Heart left ventricle (tissue), 13 donors: ENCODE results near the gene MAPK14.

Experiments used
- CTCF ChIP-seq, 12 donors: fragments of 200-600 bp; sonication (generic) in 4 of 12; IDR thresholded peaks; one replicate each; pipeline versions ENCODE4 v1.5.0 to v1.8.0; 2018 to 2022; ENCODE audit warnings: antibody characterized with exemption in 12 of 12, mild to moderate bottlenecking in 5 of 12
- POLR2A ChIP-seq, 2 donors: fragments of 450-650 bp; IDR thresholded peaks; one replicate each; pipeline ENCODE4 v1.6.1; 2017; ENCODE audit warnings: antibody characterized with exemption in 2 of 2, mild to moderate bottlenecking in 2 of 2, moderate library complexity in 2 of 2
- donor health status: ischemic (EF 13 %, LVEDD 7.1; RV severe dilation, severe dysfunction).
- donor health status: DM: no; HTN: yes; CAD: no.
- donor health status: DM: no; HTN: no; CAD: no.
- donor health status: ischemic (EF 25% LVEDD 6.9; RV normal size, moderate dysfunction).
- donor health status: ischemic (EF 25% LVEDD 5.7; RV mildly dilated, moderate dysfunction).
- donor health status: ischemic (EF 35%, LVEDD 5.7; RV mildly dilated, moderate dysfunction).
- donor health status: nonischemic (EF 11% LVEDD 7.7; RV severe dilation, severe dysfunction).
- donor health status: DM: yes; HTN: yes; CAD: no.
- donor health status: PGD.
- donor health status: ischemic (EF 29% LVEDD 5.4; RV normal size, mild dysfunction).
- donor health status: nonischemic (EF 23%, LVEDD 6.1; RV moderate dilation, normal function).

DNA sequence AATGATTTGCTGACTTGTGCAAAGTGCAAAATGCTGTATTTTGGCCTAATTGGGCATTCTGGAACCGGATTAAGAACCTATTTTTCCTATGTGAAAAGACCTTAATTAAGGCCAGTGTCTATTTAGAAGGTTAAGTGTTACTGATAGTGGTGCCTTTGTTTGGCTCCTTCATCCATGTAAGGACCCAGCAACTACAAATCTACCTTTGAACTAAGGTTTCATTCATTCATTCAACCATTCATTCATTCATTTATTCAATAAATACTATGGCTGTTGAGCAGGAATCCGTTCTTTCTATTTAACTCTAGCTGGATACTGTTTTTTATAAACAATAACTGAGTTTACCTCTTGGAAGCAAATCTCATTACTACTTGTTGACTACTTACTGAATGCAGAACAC lies 33.6 kb downstream of the MAPK14 start:
- TF ChIP-seq CTCF (IDR thresholded peaks at IDR 0.05) (no peak), POLR2A (IDR thresholded peaks at IDR 0.05) (no peak)
